ENCODE measurements around the gene RBP5.
A peak's percentile ranks its signal among the peaks of the same experiment; 100 is the strongest.

Gene RBP5

GRCh38 chr12:7142056-7142644 lies 13.5 kb upstream of the RBP5 start:
- POLR2A ChIA-PET: no interaction called here
- Histone ChIP-seq H3K4me1 (ENCODE audit: control extremely low read depth in 1 of 4, control insufficient read depth in 4 of 4, insufficient read depth in 4 of 4, low read length in 3 of 4) (no peaks in the 10 kb centered on the region), H3K4me3 (ENCODE audit: control insufficient read depth in 1 of 7, extremely low read depth in 1 of 7, insufficient read depth in 4 of 7, low read depth in 2 of 7, low read length in 6 of 7) (no peak overlapping the region), H3K36me3 (ENCODE audit: control insufficient read depth in 4 of 4, insufficient read depth in 4 of 4, low read length in 3 of 4) (peaks cover 10 to 61% (median 39%) of the 10 kb centered on the region in 4 experiments), H3K9me3 (ENCODE audit: control extremely low read depth in 1 of 5, control insufficient read depth in 4 of 5, insufficient read depth in 2 of 5, low read depth in 1 of 5, low read length in 4 of 5) (no peaks in the 10 kb centered on the region), H3K27me3 (replicated peaks in 2 of 5; ENCODE audit: control insufficient read depth in 4 of 5, insufficient read depth in 5 of 5, low read length in 4 of 5) (no peaks in the 10 kb centered on the region), H3K27ac (ENCODE audit: insufficient read depth in 1 of 2, low read depth in 1 of 2, low read length in 2 of 2, poor library complexity in 1 of 2, severe bottlenecking in 2 of 2) (no peak overlapping the region)
- CTCF ChIA-PET: interaction anchor here (0.8 to 5.0 kb wide), 12 partner anchors 8 to 52 kb away, joined by 3 to 49 read pairs (median 4); partner anchors contain the start of genes C1RL and PEX5
- peak; percentile 44 to 73 (median 67) for DNase-seq
- WGBS (ENCODE audit: insufficient coverage): 98% methylated on average over 3 of the region's 5 CpGs

DNA sequence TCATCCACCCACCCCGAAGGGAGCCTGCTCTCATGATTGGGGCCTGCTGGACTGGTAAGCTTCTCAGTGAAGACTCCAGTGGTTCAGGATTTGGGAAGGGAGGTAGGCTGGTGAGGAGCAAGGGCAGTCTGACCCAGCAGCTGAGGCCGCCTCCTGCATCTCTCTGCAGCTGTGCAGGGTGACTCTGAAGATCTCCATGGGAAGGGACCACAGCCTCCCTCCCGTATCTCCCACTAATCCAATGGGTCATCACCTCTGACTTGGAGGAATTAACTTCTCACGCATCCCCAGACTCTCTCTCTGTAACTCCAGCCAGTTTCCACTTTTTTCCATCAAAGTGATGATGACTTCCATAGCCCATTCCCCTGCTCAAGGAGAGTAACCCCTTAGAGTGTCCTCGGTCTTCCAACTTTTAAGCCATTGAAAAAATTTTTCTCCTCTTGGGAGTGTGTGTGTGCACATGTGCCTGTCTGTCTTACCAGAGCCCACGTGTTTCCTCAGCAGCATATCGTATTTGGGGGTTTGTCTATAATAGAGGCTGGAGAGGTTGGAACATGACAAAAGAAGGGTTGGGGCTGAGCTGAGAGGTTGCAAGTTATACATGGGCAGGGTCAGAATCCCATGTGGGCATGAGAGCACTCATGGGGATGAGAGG lies 12.8 kb upstream of the RBP5 start:
- CTCF ChIA-PET: interaction anchor here (0.6 to 5.0 kb wide), 15 partner anchors 9 to 497 kb away, joined by 3 to 49 read pairs (median 4); partner anchors contain the start of genes C1RL and PEX5
- POLR2A ChIA-PET: no interaction called here
- no peaks in the 10 kb centered on the region for H3K27me3 ChIP-seq (replicated peaks in 2 of 5; ENCODE audit: control insufficient read depth in 4 of 5, insufficient read depth in 5 of 5, low read length in 4 of 5)
- H3K36me3 ChIP-seq (ENCODE audit: control insufficient read depth in 4 of 4, insufficient read depth in 4 of 4, low read length in 3 of 4): peaks cover 13 to 61% (median 43%) of the 10 kb centered on the region in 4 experiments
- H3K9me3 ChIP-seq (ENCODE audit: control extremely low read depth in 1 of 5, control insufficient read depth in 4 of 5, insufficient read depth in 2 of 5, low read depth in 1 of 5, low read length in 4 of 5): no peaks in the 10 kb centered on the region
- H3K27ac ChIP-seq (ENCODE audit: insufficient read depth in 1 of 2, low read depth in 1 of 2, low read length in 2 of 2, poor library complexity in 1 of 2, severe bottlenecking in 2 of 2): no peak overlapping the region
- no peaks in the 10 kb centered on the region for H3K4me1 ChIP-seq (ENCODE audit: control extremely low read depth in 1 of 4, control insufficient read depth in 4 of 4, insufficient read depth in 4 of 4, low read length in 3 of 4)
- H3K4me3 ChIP-seq (ENCODE audit: control insufficient read depth in 1 of 7, extremely low read depth in 1 of 7, insufficient read depth in 4 of 7, low read depth in 2 of 7, low read length in 6 of 7): no peak overlapping the region
- DNase-seq: no peak
- WGBS (ENCODE audit: insufficient coverage): 100% methylated on average over 5 of the region's 7 CpGs

DNA sequence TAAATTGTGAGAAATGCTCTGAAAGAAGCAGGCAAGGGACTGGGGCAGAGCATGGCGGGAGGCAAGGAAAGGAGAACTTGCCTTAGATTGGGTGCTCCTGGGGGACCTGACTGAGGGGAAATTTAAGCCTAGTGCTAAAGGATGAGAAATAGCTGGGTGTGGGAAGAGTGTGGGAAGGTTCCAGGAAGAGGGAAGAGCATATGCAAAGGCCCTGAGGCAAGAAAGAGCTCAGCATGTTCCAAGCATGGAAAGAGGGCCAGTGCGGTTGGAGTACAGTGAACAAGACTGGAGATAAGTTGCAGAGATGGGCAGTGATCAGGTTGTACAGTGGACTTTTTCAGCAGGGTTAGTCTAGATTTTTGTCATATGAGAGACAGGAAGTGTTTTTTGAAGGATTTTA lies 10.5 kb upstream of the RBP5 start:
- Histone ChIP-seq H3K27ac (ENCODE audit: insufficient read depth in 1 of 2, low read depth in 1 of 2, low read length in 2 of 2, poor library complexity in 1 of 2, severe bottlenecking in 2 of 2) (no peak overlapping the region), H3K9me3 (ENCODE audit: control extremely low read depth in 1 of 5, control insufficient read depth in 4 of 5, insufficient read depth in 2 of 5, low read depth in 1 of 5, low read length in 4 of 5) (no peaks in the 10 kb centered on the region), H3K27me3 (replicated peaks in 2 of 5; ENCODE audit: control insufficient read depth in 4 of 5, insufficient read depth in 5 of 5, low read length in 4 of 5) (no peaks in the 10 kb centered on the region), H3K4me3 (ENCODE audit: control insufficient read depth in 1 of 7, extremely low read depth in 1 of 7, insufficient read depth in 4 of 7, low read depth in 2 of 7, low read length in 6 of 7) (no peak overlapping the region), H3K4me1 (ENCODE audit: control extremely low read depth in 1 of 4, control insufficient read depth in 4 of 4, insufficient read depth in 4 of 4, low read length in 3 of 4) (no peaks in the 10 kb centered on the region), H3K36me3 (ENCODE audit: control insufficient read depth in 4 of 4, insufficient read depth in 4 of 4, low read length in 3 of 4) (peaks cover 9 to 74% (median 48%) of the 10 kb centered on the region in 4 experiments)
- POLR2A ChIA-PET: no interaction called here
- DNase-seq: no peak
- CTCF ChIA-PET: interaction anchor here (0.9 to 1.5 kb wide), 4 partner anchors 8 to 321 kb away, joined by 3 read pairs; no protein-coding TSS in a partner anchor
- WGBS (ENCODE audit: insufficient coverage): 100% methylated on average over 1 of the region's 2 CpGs

- DNase-seq: no peak
These were observed 9.2 kb upstream of the RBP5 start for GRCh38 chr12:7137908-7138307.

DNA sequence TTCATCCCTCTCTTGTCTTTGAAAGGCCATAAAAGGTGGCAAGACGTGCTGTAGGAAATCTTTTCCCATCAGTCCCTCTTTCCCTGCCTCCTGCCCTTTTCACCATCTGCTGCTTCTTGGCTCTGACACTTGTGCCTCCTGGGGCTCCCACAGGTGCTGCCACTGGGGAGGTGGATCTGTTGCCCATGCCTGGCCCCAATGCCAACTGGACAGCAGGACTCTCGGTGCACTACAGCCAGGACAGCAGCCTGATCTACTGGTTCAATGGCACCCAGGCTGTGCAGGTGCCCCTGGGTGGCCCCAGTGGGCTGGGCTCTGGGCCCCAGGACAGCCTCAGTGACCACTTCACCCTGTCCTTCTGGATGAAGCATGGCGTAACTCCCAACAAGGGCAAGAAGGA lies 8.0 kb upstream of the RBP5 start:
- WGBS (ENCODE audit: insufficient coverage): 100% methylated on average over 3 of the region's 3 CpGs
- peaks cover 2 to 10% (median 10%) of the 10 kb centered on the region in 4 experiments for H3K4me1 ChIP-seq (ENCODE audit: control extremely low read depth in 1 of 4, control insufficient read depth in 4 of 4, insufficient read depth in 4 of 4, low read length in 3 of 4)
- ChIA-PET POLR2A (no interaction called here), CTCF (interaction anchor here (1.4 kb wide), 1 partner anchor 8 kb away, joined by 9 read pairs; no protein-coding TSS in a partner anchor)
- no peak overlapping the region for H3K4me3 ChIP-seq (ENCODE audit: control insufficient read depth in 1 of 7, extremely low read depth in 1 of 7, insufficient read depth in 4 of 7, low read depth in 2 of 7, low read length in 6 of 7)
- DNase-seq: no peak
- H3K36me3 ChIP-seq (ENCODE audit: control insufficient read depth in 4 of 4, insufficient read depth in 4 of 4, low read length in 3 of 4): peaks cover 12 to 68% (median 42%) of the 10 kb centered on the region in 4 experiments
- no peaks in the 10 kb centered on the region for H3K27me3 ChIP-seq (replicated peaks in 2 of 5; ENCODE audit: control insufficient read depth in 4 of 5, insufficient read depth in 5 of 5, low read length in 4 of 5)
- H3K9me3 ChIP-seq (ENCODE audit: control extremely low read depth in 1 of 5, control insufficient read depth in 4 of 5, insufficient read depth in 2 of 5, low read depth in 1 of 5, low read length in 4 of 5): no peaks in the 10 kb centered on the region
- H3K27ac ChIP-seq (ENCODE audit: insufficient read depth in 1 of 2, low read depth in 1 of 2, low read length in 2 of 2, poor library complexity in 1 of 2, severe bottlenecking in 2 of 2): no peak overlapping the region

More at GRCh38 chr12:7137908-7138307, 9.2 kb upstream of the RBP5 start:
- Histone ChIP-seq H3K27me3 (replicated peaks in 2 of 5; ENCODE audit: control insufficient read depth in 4 of 5, insufficient read depth in 5 of 5, low read length in 4 of 5) (no peaks in the 10 kb centered on the region), H3K9me3 (ENCODE audit: control extremely low read depth in 1 of 5, control insufficient read depth in 4 of 5, insufficient read depth in 2 of 5, low read depth in 1 of 5, low read length in 4 of 5) (no peaks in the 10 kb centered on the region), H3K27ac (ENCODE audit: insufficient read depth in 1 of 2, low read depth in 1 of 2, low read length in 2 of 2, poor library complexity in 1 of 2, severe bottlenecking in 2 of 2) (no peak overlapping the region), H3K4me1 (ENCODE audit: control extremely low read depth in 1 of 4, control insufficient read depth in 4 of 4, insufficient read depth in 4 of 4, low read length in 3 of 4) (peaks cover 0 to under 1% (median 0%) of the 10 kb centered on the region in 4 experiments), H3K4me3 (ENCODE audit: control insufficient read depth in 1 of 7, extremely low read depth in 1 of 7, insufficient read depth in 4 of 7, low read depth in 2 of 7, low read length in 6 of 7) (no peak overlapping the region), H3K36me3 (ENCODE audit: control insufficient read depth in 4 of 4, insufficient read depth in 4 of 4, low read length in 3 of 4) (peaks cover 12 to 73% (median 44%) of the 10 kb centered on the region in 4 experiments)
- 93% methylated on average over 3 of the region's 4 CpGs for WGBS (ENCODE audit: insufficient coverage)
- ChIA-PET CTCF (no interaction called here), POLR2A (no interaction called here)

- WGBS (ENCODE audit: insufficient coverage): 85% methylated on average over 3 of the region's 7 CpGs
- no peaks in the 10 kb centered on the region for H3K9me3 ChIP-seq (ENCODE audit: control extremely low read depth in 1 of 5, control insufficient read depth in 4 of 5, insufficient read depth in 2 of 5, low read depth in 1 of 5, low read length in 4 of 5)
- H3K36me3 ChIP-seq (ENCODE audit: control insufficient read depth in 4 of 4, insufficient read depth in 4 of 4, low read length in 3 of 4): peaks cover 12 to 62% (median 38%) of the 10 kb centered on the region in 4 experiments
- ChIA-PET CTCF (interaction anchor here (0.8 to 1.4 kb wide), 2 partner anchors 8 to 17 kb away, joined by 3 to 9 read pairs; no protein-coding TSS in a partner anchor), POLR2A (no interaction called here)
- no peak overlapping the region for H3K27ac ChIP-seq (ENCODE audit: insufficient read depth in 1 of 2, low read depth in 1 of 2, low read length in 2 of 2, poor library complexity in 1 of 2, severe bottlenecking in 2 of 2)
- DNase-seq: no peak
- H3K27me3 ChIP-seq (replicated peaks in 2 of 5; ENCODE audit: control insufficient read depth in 4 of 5, insufficient read depth in 5 of 5, low read length in 4 of 5): no peaks in the 10 kb centered on the region
- H3K4me1 ChIP-seq (ENCODE audit: control extremely low read depth in 1 of 4, control insufficient read depth in 4 of 4, insufficient read depth in 4 of 4, low read length in 3 of 4): peaks cover 3 to 16% (median 16%) of the 10 kb centered on the region in 4 experiments
- H3K4me3 ChIP-seq (ENCODE audit: control insufficient read depth in 1 of 7, extremely low read depth in 1 of 7, insufficient read depth in 4 of 7, low read depth in 2 of 7, low read length in 6 of 7): no peak overlapping the region
These were observed 7.4 kb upstream of the RBP5 start for GRCh38 chr12:7136071-7136470.

All from common myeloid progenitor, CD34-positive (primary cell).